GM10266 (cell line): ENCODE results near the gene KAZN.
A peak's percentile ranks its signal among the peaks of the same experiment; 100 is the strongest.

Experiments used
- DNase-seq: peaks from one replicate; pipeline ENCODE4 v3.0.0; 2012; ENCODE audit errors: extremely low spot score
- CTCF ChIP-seq: IDR thresholded peaks from 2 replicates; pipeline ENCODE4 v1.5.1; 2012; ENCODE audit warnings: mild to moderate bottlenecking, low read depth; ENCODE audit not compliant: control insufficient read depth, insufficient read depth; ENCODE audit errors: missing control alignments

The KAZN gene

GRCh38 chr1:14738235-14738634, 139.8 kb downstream of the KAZN start:
- TF ChIP-seq CTCF: no peak
- DNase-seq: no peak

DNA sequence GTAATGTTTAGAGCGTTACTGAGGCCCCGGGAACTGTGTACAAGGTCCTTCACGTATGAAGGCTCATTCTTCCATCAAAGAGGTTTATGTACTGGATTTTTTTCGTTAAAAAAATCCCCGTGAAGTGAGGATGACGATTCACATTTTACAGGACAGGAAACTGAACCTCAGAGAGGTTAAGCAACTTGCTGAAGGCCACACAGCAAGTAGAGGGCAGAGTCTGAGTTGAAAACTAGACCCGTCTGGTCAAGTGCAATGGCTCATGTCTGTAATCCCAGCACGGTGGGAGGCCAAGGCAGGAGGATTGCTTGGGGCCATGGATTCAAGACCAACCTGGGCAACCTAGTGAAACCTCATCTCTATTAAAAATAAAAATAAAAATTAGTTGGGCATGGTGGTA, 140.2 kb downstream of the KAZN start:
- no peak for TF ChIP-seq CTCF
- no peak for DNase-seq

GRCh38 chr1:14739082-14739832, 140.8 kb downstream of the KAZN start:
- DNase-seq: peak; percentile 16
- no peak for TF ChIP-seq CTCF

DNA sequence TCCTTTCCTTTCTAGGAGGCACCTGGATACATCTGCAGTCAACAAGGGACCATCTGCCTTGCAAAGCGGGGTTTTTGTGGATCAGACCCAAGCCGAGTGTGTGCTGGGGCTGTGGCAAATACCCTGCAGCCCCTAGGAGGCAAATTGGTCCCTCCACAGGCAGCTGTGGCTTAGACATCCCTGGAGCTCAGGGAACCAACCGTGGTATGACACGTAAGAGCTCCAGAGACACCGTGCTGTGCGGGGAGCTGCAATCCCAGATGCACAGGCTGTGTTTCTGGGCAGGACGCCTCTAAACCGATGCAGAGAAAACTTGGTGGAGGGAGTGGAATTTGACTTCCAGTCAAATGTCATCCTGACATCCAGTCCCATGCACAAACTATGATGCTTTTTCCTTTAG, 141.5 kb downstream of the KAZN start:
- no peak for TF ChIP-seq CTCF
- DNase-seq: no peak

DNA sequence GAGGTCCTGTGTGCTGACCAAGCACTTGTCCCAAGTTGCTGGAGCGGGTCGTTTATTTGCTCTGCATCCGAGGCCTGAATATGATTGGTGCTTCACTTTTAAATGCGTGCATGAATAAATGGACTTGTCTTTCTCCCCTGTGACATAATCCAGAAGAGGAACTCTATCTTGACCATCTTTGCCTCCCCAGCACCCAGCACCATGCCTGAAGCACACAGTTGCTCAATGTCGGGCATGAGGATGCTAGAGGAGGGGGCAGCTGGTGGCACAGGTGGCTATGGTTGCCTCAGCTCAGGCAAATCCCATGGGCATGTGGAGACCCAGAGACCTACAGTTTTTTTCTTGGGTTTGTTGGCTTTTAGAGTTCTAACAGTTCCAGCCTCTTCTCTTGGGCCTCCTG, 142.6 kb downstream of the KAZN start:
- DNase-seq: no peak
- TF ChIP-seq CTCF: no peak

DNA sequence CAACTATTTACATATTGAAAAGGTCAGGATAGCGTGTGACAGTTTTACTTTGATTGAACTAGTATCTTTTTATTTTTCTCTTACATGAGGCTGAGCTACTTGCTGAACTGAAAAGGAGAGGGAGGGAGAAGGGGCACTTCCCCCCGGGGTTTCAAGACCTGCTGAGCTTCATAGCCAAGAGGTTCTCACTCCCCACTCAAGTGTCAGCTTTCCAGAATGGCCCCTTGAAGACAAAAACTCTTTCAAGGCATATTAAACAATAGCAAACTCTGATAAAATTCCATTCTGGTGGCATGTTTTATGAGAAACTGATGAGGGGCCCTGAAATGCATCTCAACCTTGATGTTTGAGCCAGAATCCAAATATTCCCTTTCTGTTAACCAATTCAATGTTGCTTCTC, 143.0 kb downstream of the KAZN start:
- no peak for TF ChIP-seq CTCF
- no peak for DNase-seq

DNA sequence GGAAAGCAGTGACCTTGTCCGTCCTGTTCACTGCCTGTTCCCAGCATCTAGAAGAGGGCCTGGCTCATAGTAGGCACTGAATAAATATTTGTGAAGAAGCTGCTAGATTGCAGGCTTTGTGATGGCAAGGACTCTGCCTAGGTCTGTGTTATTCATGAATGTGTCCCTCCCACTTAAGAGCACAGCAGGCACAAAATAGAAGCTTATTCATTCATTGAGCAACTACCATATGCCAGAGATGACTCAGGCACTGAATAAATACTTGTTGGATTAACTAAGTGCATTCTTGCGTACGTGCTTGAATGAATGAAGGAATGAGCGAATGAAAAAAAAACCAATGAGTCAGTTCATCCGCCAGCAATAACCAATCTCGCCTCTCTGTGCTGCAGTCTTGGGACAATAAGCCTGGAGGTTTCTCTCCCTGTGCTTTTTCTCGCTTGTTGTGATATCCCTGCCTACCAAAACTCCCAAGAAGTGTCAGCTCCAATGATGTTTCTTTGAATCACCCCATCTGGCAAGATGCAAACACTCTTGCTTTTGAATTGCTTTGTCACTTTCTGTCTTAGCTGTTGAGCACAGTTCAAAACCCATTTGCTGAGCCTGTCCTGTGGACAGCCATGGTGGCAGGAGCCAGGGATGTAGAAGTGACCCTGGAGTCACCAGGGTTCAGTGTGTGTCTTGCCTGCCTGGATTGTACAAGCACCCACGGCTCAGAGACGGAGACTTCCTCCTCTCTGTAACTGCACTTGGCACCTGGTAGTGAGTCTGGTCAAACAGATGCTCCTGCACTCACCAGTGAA, 143.9 kb downstream of the KAZN start:
- no peak for TF ChIP-seq CTCF
- no peak for DNase-seq
